GM19455 (cell line): ENCODE measurements around the gene CRIP3.

Source experiments
- ATAC-seq: cut with Tn5 transposase; IDR thresholded peaks from one replicate; pipeline ENCODE4 v1.9.1; 2021; ENCODE audit not compliant: unreplicated experiment

Gene CRIP3

GRCh38 chr6:43290905-43291355, 17.7 kb downstream of the CRIP3 start:
- ATAC-seq = no peak

- no peak for ATAC-seq
Observed at GRCh38 chr6:43290339-43290904, 18.2 kb downstream of the CRIP3 start.

GRCh38 chr6:43287717-43288679, 20.6 kb downstream of the CRIP3 start:
- ATAC-seq = no peak

GRCh38 chr6:43286980-43287716, 21.5 kb downstream of the CRIP3 start:
- no peak for ATAC-seq

- no peak for ATAC-seq
Observed at GRCh38 chr6:43286456-43286979, 22.1 kb downstream of the CRIP3 start.

GRCh38 chr6:43285832-43286231, 22.8 kb downstream of the CRIP3 start:
- no peak for ATAC-seq

- no peak for ATAC-seq
Observed at GRCh38 chr6:43284991-43285781, 23.4 kb downstream of the CRIP3 start.

GRCh38 chr6:43283905-43284304, 24.7 kb downstream of the CRIP3 start:
- ATAC-seq = no peak

GRCh38 chr6:43283514-43283901, 25.1 kb downstream of the CRIP3 start:
- ATAC-seq = no peak

GRCh38 chr6:43282636-43283513, 25.8 kb downstream of the CRIP3 start:
- no peak for ATAC-seq

GRCh38 chr6:43282060-43282459, 26.6 kb downstream of the CRIP3 start:
- no peak for ATAC-seq

- no peak for ATAC-seq
Observed at GRCh38 chr6:43280234-43280633, 28.4 kb downstream of the CRIP3 start.

- ATAC-seq = no peak
Observed at GRCh38 chr6:43278524-43279078, 30.0 kb downstream of the CRIP3 start.

- ATAC-seq = no peak
Observed at GRCh38 chr6:43277643-43278523, 30.7 kb downstream of the CRIP3 start.

GRCh38 chr6:43277306-43277642, 31.4 kb downstream of the CRIP3 start:
- ATAC-seq = no peak

- ATAC-seq = no peak
Observed at GRCh38 chr6:43276577-43277305, 31.9 kb downstream of the CRIP3 start.

GRCh38 chr6:43275801-43276576, 32.6 kb downstream of the CRIP3 start:
- ATAC-seq = no peak
